Gastroesophageal sphincter (tissue), 3 donors: ENCODE results near the gene ZBTB11.

Experiments
- POLR2A ChIP-seq, 2 donors: fragments of 450-650 bp; IDR thresholded peaks; one replicate each; pipeline ENCODE4 v1.6.1; 2017; ENCODE audit warnings: antibody characterized with exemption in 2 of 2, mild to moderate bottlenecking in 2 of 2, moderate library complexity in 1 of 2
- POLR2AphosphoS5 ChIP-seq: sonication (generic); formaldehyde crosslinking; IDR thresholded peaks from one replicate; pipeline ENCODE4 v1.6.1; 2017; ENCODE audit warnings: antibody characterized with exemption
- TF ChIP-seq, protein P1 (sequence below), 4 experiments: fragments of 200-600 bp in 2 of 4; fragments of 450-650 bp in 2 of 4; sonication (generic) in 1 of 4; IDR thresholded peaks; one replicate each; pipeline ENCODE4 v1.5.1; 2017 to 2019; ENCODE audit warnings: antibody characterized with exemption in 4 of 4, mild to moderate bottlenecking in 2 of 4, moderate library complexity in 2 of 4

DNA sequence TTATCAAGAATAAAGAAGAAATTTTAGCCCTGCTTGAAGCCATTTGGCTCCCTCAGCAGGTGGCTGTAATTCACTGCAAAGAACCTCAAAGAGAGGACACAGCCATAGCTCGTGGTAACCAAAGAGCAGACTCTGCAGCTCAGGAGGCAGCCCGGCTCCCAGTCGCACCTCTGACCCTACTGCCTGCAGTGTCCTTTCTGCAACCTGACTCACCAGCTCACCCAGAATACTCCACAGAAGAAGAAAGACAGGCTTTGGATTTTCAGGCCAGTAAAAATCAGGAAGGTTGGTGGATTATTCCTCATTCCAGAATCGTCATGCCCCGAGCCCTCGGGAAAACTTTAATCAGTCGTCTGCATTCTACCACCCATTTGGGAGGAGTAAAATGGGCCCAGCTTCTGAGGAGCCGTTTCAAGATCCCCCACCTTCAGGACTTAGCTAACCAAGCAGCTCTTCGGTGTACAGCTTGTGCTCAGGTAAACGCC lies 38.6 kb downstream of the ZBTB11 start:
- TF ChIP-seq, protein P1, sequence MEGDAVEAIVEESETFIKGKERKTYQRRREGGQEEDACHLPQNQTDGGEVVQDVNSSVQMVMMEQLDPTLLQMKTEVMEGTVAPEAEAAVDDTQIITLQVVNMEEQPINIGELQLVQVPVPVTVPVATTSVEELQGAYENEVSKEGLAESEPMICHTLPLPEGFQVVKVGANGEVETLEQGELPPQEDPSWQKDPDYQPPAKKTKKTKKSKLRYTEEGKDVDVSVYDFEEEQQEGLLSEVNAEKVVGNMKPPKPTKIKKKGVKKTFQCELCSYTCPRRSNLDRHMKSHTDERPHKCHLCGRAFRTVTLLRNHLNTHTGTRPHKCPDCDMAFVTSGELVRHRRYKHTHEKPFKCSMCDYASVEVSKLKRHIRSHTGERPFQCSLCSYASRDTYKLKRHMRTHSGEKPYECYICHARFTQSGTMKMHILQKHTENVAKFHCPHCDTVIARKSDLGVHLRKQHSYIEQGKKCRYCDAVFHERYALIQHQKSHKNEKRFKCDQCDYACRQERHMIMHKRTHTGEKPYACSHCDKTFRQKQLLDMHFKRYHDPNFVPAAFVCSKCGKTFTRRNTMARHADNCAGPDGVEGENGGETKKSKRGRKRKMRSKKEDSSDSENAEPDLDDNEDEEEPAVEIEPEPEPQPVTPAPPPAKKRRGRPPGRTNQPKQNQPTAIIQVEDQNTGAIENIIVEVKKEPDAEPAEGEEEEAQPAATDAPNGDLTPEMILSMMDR (IDR thresholded peaks at IDR 0.05): no peak
- TF ChIP-seq POLR2A (IDR thresholded peaks at IDR 0.05) (no peak), POLR2AphosphoS5 (no peak)
